NCI-H774 (cell line): Measurements from ENCODE around the gene SLC2A11.

Experiments used
- DNase-seq: peaks from one replicate; lab custom pipeline; 2025; lab: John Stamatoyannopoulos, UW

The SLC2A11 gene, protein sequence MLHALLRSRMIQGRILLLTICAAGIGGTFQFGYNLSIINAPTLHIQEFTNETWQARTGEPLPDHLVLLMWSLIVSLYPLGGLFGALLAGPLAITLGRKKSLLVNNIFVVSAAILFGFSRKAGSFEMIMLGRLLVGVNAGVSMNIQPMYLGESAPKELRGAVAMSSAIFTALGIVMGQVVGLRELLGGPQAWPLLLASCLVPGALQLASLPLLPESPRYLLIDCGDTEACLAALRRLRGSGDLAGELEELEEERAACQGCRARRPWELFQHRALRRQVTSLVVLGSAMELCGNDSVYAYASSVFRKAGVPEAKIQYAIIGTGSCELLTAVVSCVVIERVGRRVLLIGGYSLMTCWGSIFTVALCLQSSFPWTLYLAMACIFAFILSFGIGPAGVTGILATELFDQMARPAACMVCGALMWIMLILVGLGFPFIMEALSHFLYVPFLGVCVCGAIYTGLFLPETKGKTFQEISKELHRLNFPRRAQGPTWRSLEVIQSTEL

GRCh38 chr22:23857606-23858483, at the start of gene SLC2A11:
TSS of gene SLC2A11 (plus strand) at chr22:23857875. CDS start at chr22:23858000, 125 bp downstream.
- DNase-seq, result peak; percentile 97

GRCh38 chr22:23812378-23812777, 45.3 kb upstream of the SLC2A11 start:
- DNase-seq, result no peak

GRCh38 chr22:23815541-23816155, 42.0 kb upstream of the SLC2A11 start:
- no peak for DNase-seq

DNA sequence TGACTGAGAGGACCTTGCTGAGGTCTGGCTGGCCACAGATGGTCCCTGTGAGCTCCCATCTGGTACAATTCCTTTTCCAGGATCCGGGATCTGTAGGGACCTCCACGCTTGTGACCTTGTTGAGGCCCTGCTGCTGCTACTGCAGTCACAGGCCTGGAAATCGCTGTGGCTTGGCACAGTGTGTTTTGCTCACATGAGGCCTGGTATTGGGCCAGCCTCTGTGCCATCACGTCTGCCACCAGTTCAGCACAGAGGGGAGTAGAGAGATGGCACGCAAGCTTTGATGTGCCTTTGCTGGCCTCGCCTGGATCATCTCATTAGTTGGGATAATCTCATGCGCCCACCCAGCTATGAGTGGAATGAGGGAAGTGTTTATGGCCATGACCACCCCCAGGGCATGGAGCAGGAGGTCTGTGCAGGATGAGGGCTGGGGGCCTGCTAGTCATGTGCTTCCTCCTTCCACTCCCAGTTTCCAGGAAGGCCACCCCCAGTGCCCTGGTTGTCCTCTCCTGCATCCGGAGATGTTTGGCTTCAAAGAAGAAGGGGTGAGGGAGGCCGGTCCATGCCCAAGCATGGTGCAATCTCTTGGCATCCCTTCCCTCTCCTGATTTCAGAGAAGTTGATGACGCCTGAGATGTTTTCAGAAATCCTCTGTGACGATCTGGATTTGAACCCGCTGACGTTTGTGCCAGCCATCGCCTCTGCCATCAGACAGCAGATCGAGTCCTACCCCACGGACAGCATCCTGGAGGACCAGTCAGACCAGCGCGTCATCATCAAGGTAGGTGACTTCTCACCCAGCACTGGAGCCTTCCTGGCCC, 41.3 kb upstream of the SLC2A11 start:
- DNase-seq, result no peak

DNA sequence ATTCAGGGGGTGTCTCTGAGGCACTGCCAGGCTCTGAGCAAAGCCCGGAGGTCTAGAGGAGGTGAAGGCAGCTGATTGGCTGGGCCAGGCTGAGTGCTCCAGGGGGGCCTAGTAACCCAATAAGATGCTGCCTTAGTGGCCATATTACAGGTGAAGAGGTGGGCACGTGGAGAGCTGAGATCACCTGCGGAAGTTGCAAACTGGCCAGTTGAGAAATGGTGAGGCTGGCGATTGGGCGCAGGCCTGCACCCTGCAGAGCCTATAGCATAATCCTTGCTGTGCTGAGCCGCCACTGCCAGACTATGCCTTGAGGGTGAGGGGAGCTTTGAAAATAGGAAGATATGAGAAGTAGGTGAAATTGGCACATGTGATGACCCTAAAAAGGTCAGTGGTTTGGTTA, 40.5 kb upstream of the SLC2A11 start:
- DNase-seq, result no peak

GRCh38 chr22:23818541-23818940, 39.1 kb upstream of the SLC2A11 start:
- no peak for DNase-seq

DNA sequence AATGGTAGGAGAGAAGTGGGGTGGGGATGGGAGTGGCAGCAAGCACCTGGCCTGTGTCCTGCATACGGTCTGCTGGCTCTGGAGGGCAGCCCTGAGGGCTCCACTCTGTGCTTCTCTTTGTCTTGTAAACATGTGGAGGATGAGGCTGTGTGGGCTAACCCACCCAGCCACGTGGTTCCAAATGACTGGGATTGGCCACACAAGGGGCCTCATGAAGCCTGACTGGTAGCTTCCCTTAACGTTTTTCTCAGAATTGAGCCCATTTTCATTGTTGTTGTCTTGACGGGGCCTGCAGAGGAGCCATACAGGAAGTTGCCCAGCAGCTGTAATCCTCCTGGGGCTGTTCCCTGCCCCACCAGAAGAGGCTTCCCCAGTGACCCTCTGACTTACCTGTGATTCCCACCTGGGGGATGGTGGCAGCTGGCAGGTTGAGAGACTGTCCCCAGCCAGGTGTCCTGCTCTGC, 36.9 kb upstream of the SLC2A11 start:
- no peak for DNase-seq

DNA sequence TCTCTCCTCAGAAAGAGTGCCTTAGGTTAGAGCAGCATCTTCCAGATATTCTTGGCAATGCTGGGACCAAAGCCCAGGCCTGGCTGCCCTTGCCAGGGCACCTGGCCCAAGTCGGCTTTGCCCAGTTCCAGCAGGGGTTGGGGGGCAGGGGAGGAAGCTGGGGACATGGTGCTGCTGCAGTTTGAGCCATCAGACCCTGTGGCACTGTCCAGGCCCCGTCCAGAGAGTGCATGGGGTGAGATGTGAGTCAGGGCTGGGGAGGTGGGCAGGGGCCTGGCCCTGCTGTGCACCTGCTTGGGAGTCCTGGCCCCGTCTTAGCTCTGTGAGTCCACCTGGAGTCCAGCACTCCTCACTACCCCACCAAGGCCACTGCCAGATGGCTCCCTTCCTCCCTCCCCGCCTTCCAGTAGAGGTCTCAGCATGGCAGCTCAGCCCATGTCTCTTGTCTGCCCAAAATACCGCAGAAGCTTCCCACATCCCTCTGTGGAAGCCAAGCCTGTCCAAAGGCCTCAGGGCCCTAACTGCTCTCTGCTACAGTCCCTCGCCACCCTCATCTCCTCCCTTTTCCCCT, 35.5 kb upstream of the SLC2A11 start:
- DNase-seq, result no peak

DNA sequence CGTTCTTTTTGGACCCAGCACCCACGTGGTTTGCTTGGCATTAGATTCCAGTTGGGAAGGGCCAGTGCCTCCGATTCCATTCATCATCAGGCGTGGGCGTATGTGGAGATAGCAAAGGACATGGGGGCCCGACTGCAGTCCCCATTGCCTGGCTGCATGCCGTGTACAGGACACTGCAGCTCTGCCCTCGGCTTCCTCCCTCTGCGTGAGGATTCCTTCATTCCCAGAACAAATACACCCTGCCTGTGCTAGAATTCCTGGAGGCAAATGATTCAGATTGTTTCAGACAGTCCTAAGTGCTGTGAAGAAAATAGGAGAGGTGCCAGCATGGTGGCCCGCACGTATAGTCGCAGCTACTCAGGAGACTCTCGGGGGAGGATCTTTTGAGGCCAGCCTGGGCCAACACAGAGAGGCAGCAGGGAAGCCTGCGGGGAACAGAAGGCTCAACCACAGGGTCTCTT, 34.3 kb upstream of the SLC2A11 start:
- no peak for DNase-seq

GRCh38 chr22:23824476-23825245, 33.0 kb upstream of the SLC2A11 start:
- no peak for DNase-seq

DNA sequence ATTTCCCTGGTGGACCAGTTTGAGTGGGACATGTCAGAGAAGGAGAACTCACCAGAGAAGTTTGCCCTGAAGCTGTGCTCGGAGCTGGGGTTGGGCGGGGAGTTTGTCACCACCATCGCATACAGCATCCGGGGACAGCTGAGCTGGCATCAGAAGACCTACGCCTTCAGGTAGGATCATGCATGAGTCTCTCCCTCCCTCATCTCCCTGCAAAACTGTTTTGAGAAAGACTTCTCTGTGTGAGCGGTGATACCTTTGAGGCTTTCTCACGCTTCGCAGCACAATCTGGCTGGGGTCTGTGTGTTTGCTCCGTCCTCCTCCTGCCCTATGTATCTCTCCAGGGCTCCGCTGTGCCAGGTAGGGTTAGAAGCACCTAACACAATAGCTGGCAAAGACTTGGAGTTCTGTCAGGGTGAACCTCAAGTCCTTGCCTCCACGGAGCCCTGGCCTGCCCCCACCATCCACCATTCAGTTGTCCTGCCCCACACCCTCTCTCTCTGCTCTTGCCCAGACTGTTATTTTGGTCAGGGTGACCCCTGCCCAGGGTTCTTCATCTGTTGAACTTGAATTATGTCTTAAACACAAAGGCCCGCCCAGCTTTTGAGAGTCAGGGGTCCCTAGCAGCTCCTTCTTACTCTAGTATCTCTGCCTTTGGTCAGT, 32.3 kb upstream of the SLC2A11 start:
- DNase-seq, result no peak

DNA sequence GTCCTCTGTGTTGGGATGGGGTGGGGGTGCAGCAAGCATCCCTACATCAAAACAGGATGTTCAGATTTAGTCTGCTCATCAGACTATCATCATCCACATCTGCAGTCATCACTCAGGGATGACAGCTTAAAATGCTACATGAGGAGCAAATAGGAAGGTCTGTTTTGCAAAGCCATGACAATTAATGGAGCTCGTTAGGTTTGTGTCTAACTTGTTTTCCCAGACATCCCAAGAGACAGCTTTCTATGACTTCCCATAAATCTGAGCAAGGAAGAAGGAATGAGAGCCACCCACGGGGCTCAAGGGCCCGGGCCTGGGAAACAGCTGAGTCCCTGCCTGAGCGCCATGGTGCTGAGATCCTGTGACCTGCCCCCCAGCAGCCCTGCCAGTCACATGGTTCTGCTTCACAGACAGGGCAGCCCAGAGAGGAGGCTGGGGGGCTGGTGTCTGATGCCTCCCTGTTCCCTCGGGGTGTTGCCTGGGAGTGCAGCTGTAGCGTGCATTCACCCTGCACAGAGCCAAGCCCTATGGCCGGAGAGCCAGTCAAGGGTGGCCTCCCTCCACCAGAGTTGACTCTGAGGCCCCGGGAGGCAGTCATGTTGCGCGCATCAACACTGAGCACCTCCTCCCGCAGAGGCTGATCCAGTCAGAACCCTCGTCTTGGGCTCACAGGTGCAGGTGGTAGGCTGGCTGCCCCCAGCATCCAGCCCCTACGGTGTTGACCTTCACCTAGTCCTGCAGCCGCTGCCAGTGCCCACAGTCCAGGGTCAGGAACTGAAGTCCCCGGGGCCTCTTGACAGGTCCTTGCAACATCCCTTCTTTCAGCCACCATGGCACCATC, 30.9 kb upstream of the SLC2A11 start:
- no peak for DNase-seq

DNA sequence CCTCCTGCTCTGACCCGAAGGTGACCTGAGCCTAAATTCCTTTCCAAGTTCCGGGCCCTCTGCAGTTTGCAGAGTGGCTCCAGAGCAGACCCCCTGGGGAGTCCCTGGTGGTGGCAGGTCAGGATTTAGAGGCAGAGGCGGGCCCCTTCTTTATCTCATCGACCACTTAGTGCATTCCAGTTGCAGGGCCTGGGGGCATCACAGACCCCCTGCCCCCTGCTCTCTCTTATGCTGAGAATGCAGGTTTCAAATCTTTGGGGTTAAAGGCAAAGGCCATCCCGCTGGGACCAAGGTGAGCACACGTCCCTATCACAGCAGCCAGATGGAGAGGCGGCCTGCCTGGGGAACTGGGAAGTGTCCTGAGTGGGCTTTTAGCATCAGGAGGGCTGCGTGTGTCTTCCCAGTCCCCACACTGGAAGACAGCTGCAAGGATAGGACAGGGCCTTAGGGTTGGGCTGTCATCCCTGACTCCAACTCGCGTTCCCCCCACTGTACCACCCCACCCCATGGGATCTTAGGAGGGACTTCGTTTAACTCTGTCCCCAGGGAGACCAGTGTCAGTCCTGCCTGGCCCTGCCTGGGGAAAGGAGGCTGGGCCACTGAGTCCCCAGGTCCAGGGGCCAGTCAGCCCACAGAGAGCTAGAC, 30.2 kb upstream of the SLC2A11 start:
- no peak for DNase-seq

- DNase-seq, result no peak
These were observed 28.6 kb upstream of the SLC2A11 start for GRCh38 chr22:23828800-23829680.

DNA sequence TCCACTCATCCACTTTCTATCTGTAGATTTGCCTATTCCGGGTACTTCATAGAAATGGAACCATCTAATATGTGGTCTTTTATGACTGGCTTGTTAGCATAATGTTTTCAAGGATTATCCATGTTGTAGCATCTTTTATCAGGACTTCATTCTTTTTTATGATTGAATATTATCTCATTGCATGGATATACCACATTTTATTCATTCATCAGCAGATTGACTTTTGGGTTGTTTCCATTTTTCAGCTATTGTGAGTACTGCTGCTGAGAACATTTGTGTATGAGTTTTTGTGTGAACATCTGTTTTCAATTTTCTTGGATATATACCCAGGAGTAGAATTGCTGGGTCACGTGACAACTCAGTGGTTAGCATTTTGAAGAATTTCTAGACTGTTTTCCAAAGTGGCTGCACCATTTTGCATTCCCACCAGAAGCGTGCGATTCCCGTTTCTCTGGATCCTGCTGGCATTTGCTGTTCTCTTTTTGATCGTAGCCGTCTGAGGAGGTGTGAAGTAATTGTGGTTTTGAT, 27.8 kb upstream of the SLC2A11 start:
- DNase-seq, result no peak

DNA sequence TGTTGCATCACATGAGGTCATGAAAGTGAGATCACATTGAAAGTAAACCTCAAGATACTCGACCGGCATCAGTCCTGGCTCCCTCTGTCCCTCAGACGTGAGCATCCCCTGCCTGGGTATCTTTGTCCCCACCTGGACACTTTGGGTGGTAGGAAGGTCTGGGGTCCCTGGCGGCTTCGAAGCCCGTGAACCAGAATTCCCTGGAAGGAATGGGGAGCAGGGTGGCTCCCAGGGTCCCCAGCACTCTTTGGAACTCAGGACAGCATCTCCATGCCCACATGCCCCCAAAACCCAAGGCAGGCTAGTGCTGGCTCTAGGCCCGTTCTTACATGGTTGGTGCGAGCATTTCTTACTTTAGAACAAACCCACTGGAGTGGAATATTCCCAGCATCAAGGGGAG, 26.4 kb upstream of the SLC2A11 start:
- DNase-seq, result no peak

DNA sequence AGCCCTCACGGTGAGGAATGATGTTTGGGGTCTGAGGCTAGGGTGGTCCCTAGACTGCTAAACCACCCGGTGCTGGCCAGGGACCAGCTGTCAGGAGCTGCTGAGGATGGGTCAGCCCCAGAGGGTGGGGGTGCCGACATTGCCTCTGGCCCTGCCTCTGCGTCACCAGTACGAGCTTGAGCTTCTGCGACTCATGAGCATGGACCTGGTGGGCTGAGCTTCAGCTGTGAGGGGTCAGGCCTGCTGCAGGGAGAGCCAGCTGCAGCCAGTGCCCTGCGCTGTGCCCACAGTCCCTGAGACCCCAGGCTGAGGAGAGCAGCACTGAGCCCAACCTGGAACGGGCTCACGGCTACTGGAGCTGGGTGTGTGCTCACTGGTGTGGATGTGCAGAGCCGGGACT, 25.9 kb upstream of the SLC2A11 start:
- no peak for DNase-seq
